ENCODE results near the gene RXYLT1.

DNA sequence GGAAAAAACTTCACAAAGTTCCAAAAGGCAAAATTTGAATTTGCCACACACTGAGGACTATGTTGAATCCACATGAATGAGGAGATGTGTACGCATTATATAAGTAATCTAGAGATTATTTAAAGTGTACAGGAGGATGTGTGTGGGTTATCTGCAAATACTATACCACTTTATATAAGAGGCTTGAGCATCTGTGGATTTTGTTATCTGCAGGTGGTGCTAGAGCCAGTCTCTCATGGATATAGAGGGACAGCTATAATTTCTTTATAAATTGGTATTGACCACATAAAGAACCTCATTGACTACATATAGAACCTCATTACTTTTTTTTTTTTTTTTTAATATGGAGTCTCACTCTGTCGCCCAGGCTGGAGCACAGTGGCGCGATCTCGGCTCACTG is 32.2 kb upstream of the RXYLT1 start:
- TF ChIP-seq SIN3A (IDR thresholded peaks at IDR 0.05; ENCODE audit: borderline replicate concordance, insufficient read depth, low read length) (no peak), POLR2AphosphoS5 (IDR thresholded peaks at IDR 0.05; ENCODE audit: low read depth, low read length) (no peak), TAF1 (IDR thresholded peaks at IDR 0.05; ENCODE audit: borderline replicate concordance, insufficient read depth, low read length) (no peak)
- TF ChIP-seq, protein P1, sequence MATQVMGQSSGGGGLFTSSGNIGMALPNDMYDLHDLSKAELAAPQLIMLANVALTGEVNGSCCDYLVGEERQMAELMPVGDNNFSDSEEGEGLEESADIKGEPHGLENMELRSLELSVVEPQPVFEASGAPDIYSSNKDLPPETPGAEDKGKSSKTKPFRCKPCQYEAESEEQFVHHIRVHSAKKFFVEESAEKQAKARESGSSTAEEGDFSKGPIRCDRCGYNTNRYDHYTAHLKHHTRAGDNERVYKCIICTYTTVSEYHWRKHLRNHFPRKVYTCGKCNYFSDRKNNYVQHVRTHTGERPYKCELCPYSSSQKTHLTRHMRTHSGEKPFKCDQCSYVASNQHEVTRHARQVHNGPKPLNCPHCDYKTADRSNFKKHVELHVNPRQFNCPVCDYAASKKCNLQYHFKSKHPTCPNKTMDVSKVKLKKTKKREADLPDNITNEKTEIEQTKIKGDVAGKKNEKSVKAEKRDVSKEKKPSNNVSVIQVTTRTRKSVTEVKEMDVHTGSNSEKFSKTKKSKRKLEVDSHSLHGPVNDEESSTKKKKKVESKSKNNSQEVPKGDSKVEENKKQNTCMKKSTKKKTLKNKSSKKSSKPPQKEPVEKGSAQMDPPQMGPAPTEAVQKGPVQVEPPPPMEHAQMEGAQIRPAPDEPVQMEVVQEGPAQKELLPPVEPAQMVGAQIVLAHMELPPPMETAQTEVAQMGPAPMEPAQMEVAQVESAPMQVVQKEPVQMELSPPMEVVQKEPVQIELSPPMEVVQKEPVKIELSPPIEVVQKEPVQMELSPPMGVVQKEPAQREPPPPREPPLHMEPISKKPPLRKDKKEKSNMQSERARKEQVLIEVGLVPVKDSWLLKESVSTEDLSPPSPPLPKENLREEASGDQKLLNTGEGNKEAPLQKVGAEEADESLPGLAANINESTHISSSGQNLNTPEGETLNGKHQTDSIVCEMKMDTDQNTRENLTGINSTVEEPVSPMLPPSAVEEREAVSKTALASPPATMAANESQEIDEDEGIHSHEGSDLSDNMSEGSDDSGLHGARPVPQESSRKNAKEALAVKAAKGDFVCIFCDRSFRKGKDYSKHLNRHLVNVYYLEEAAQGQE (IDR thresholded peaks at IDR 0.05; ENCODE audit: insufficient read depth in 1 of 2, low read depth in 2 of 2, low read length in 2 of 2), result no peak

All from PFSK-1 (cell line).